ENCODE data around the gene HFM1.

- TF ChIP-seq EZH2phosphoT487 (IDR thresholded peaks at IDR 0.05; ENCODE audit: low read depth, severe bottlenecking, unreplicated experiment), result no peak
- TF ChIP-seq CTCF (IDR thresholded peaks at IDR 0.05; ENCODE audit: poor library complexity), result no peak
- TF ChIP-seq EZH2 (IDR thresholded peaks at IDR 0.05; ENCODE audit: borderline replicate concordance), result no peak
Observed at GRCh38 chr1:91311672-91312071, 93.0 kb downstream of the HFM1 start.

Data from hepatocyte (in vitro differentiated cells).